HG03565 (cell line): ENCODE measurements around the gene NKIRAS2.

Experiments used
- ATAC-seq: cut with Tn5 transposase; IDR thresholded peaks from one replicate; pipeline ENCODE4 v1.9.1; 2021; ENCODE audit warnings: mild to moderate bottlenecking, moderate library complexity; ENCODE audit not compliant: unreplicated experiment

The NKIRAS2 gene

GRCh38 chr17:42025936-42026335, 6.0 kb downstream of the NKIRAS2 start:
- ATAC-seq: no peak

- no peak for ATAC-seq
These were observed 7.1 kb downstream of the NKIRAS2 start for GRCh38 chr17:42026857-42027589.

GRCh38 chr17:42027590-42027889, 7.7 kb downstream of the NKIRAS2 start:
- no peak for ATAC-seq

GRCh38 chr17:42027961-42028790, 8.3 kb downstream of the NKIRAS2 start:
- no peak for ATAC-seq

GRCh38 chr17:42028791-42029127, 8.9 kb downstream of the NKIRAS2 start:
- no peak for ATAC-seq

- ATAC-seq: no peak
These were observed 11.7 kb downstream of the NKIRAS2 start for GRCh38 chr17:42031584-42031983.

- no peak for ATAC-seq
These were observed 14.2 kb downstream of the NKIRAS2 start for GRCh38 chr17:42034059-42034458.

- no peak for ATAC-seq
These were observed 18.5 kb downstream of the NKIRAS2 start for GRCh38 chr17:42038221-42038973.

- no peak for ATAC-seq
These were observed 20.2 kb downstream of the NKIRAS2 start for GRCh38 chr17:42039794-42040763.

- no peak for ATAC-seq
These were observed 20.9 kb downstream of the NKIRAS2 start for GRCh38 chr17:42040818-42041217.

GRCh38 chr17:42041619-42042018, 21.7 kb downstream of the NKIRAS2 start:
- no peak for ATAC-seq

GRCh38 chr17:42042598-42043319, 22.9 kb downstream of the NKIRAS2 start:
- ATAC-seq: no peak

- no peak for ATAC-seq
These were observed 25.8 kb downstream of the NKIRAS2 start for GRCh38 chr17:42045719-42046118.

- no peak for ATAC-seq
These were observed 27.5 kb downstream of the NKIRAS2 start for GRCh38 chr17:42047343-42047742.

- no peak for ATAC-seq
These were observed 30.0 kb downstream of the NKIRAS2 start for GRCh38 chr17:42049834-42050392.

GRCh38 chr17:42050393-42051012, 30.6 kb downstream of the NKIRAS2 start, which contains the start of gene C17orf113:
C17orf113 (minus strand) TSS chr17:42050601; CDS start chr17:42043376, 7,225 bp downstream.
- no peak for ATAC-seq

GRCh38 chr17:42051013-42051400, 31.1 kb downstream of the NKIRAS2 start:
- no peak for ATAC-seq

GRCh38 chr17:42051645-42052044, 31.8 kb downstream of the NKIRAS2 start:
- ATAC-seq: no peak

- ATAC-seq: no peak
These were observed 32.5 kb downstream of the NKIRAS2 start for GRCh38 chr17:42052346-42052877.
